ENCODE results near the gene B3GNT4. TPM values are rescaled to one million over a fixed set of nuclear protein-coding genes. Genes with fewer than 3 reads are reported as not detected.

Gene B3GNT4
- total RNA-seq, 2 donors from 2014 or later: 2.4 TPM; not detected in 1

GRCh38 chr12:122226366-122227125 lies 23.0 kb downstream of the B3GNT4 start:
- Histone ChIP-seq H3K9me3 (no peaks in the 10 kb centered on the region), H3K36me3 (peaks cover 17% of the 10 kb centered on the region), H3K4me1 (ENCODE audit: control insufficient read depth in 1 of 2, low read depth in 2 of 2) (peaks cover 16 to 23% of the 10 kb centered on the region in 2 donors), H3K4me3 (peak overlapping the region; percentile 70), H3K27ac (peak overlapping the region in 1 of 2 donors; percentile 28), H3K27me3 (replicated peaks; ENCODE audit: insufficient read depth) (no peaks in the 10 kb centered on the region)
- DNase-seq (ENCODE audit: low spot score): no peak
- no peak for TF ChIP-seq CTCF (IDR thresholded peaks at IDR 0.05)
- ATAC-seq (ENCODE audit: insufficient number of reproducible peaks, low FRiP score, low read depth): peak; percentile 11

GRCh38 chr12:122227341-122227740 lies 23.8 kb downstream of the B3GNT4 start:
- H3K27me3 ChIP-seq (replicated peaks; ENCODE audit: insufficient read depth): no peaks in the 10 kb centered on the region
- peaks cover 23% of the 10 kb centered on the region for H3K36me3 ChIP-seq
- H3K27ac ChIP-seq: no peak overlapping the region
- peaks cover 16 to 23% of the 10 kb centered on the region in 2 donors for H3K4me1 ChIP-seq (ENCODE audit: control insufficient read depth in 1 of 2, low read depth in 2 of 2)
- no peaks in the 10 kb centered on the region for H3K9me3 ChIP-seq
- no peak for TF ChIP-seq CTCF (IDR thresholded peaks at IDR 0.05)
- no peak for DNase-seq (ENCODE audit: low spot score)
- no peak overlapping the region for H3K4me3 ChIP-seq
- ATAC-seq (ENCODE audit: insufficient number of reproducible peaks, low FRiP score, low read depth): no peak

GRCh38 chr12:122228092-122228491 lies 24.6 kb downstream of the B3GNT4 start:
- Histone ChIP-seq H3K27me3 (replicated peaks; ENCODE audit: insufficient read depth) (no peaks in the 10 kb centered on the region), H3K27ac (no peak overlapping the region), H3K4me3 (no peak overlapping the region), H3K4me1 (ENCODE audit: control insufficient read depth in 1 of 2, low read depth in 2 of 2) (peaks cover 16 to 23% of the 10 kb centered on the region in 2 donors), H3K9me3 (no peaks in the 10 kb centered on the region), H3K36me3 (peaks cover 22% of the 10 kb centered on the region)
- no peak for TF ChIP-seq CTCF (IDR thresholded peaks at IDR 0.05)
- no peak for DNase-seq (ENCODE audit: low spot score)
- no peak for ATAC-seq (ENCODE audit: insufficient number of reproducible peaks, low FRiP score, low read depth)

GRCh38 chr12:122230798-122231197 lies 27.3 kb downstream of the B3GNT4 start:
- Histone ChIP-seq H3K36me3 (peaks cover 39% of the 10 kb centered on the region), H3K4me3 (no peak overlapping the region), H3K4me1 (ENCODE audit: control insufficient read depth in 1 of 2, low read depth in 2 of 2) (peaks cover 7 to 8% of the 10 kb centered on the region in 2 donors), H3K9me3 (no peaks in the 10 kb centered on the region), H3K27ac (no peak overlapping the region), H3K27me3 (replicated peaks; ENCODE audit: insufficient read depth) (no peaks in the 10 kb centered on the region)
- ATAC-seq (ENCODE audit: insufficient number of reproducible peaks, low FRiP score, low read depth): no peak
- no peak for DNase-seq (ENCODE audit: low spot score)
- TF ChIP-seq CTCF (IDR thresholded peaks at IDR 0.05): no peak

GRCh38 chr12:122232691-122233090 lies 29.2 kb downstream of the B3GNT4 start:
- Histone ChIP-seq H3K27ac (no peak overlapping the region), H3K4me3 (no peak overlapping the region), H3K27me3 (replicated peaks; ENCODE audit: insufficient read depth) (no peaks in the 10 kb centered on the region), H3K36me3 (peaks cover 41% of the 10 kb centered on the region), H3K4me1 (ENCODE audit: control insufficient read depth in 1 of 2, low read depth in 2 of 2) (no peaks in the 10 kb centered on the region), H3K9me3 (no peaks in the 10 kb centered on the region)
- ATAC-seq (ENCODE audit: insufficient number of reproducible peaks, low FRiP score, low read depth) (no peak), DNase-seq (ENCODE audit: low spot score) (no peak)
- no peak for TF ChIP-seq CTCF (IDR thresholded peaks at IDR 0.05)
